Astrocyte of the cerebellum (primary cell): Measurements from ENCODE around the gene LRRC56.

Experiments
- DNase-seq: peaks from one replicate; pipeline ENCODE4 v3.0.0-alpha.2; 2011; ENCODE audit warnings: low read depth
- H3K4me3 ChIP-seq: 2 replicates; pipeline ENCODE4 v1.5.1; 2011; ENCODE audit warnings: mild to moderate bottlenecking, low read depth, low read length, moderate library complexity
- CTCF ChIP-seq: IDR thresholded peaks from 2 replicates; pipeline ENCODE4 v1.5.1; 2012; ENCODE audit warnings: low read length, low read depth, moderate library complexity, mild to moderate bottlenecking; ENCODE audit errors: missing control alignments
- in situ Hi-C: cut with HindIII; loops from 2 replicates; pipeline ENCODE4 v1.10.0; 2017; ENCODE audit warnings: low sequenced_read_pairs

Gene LRRC56

DNA sequence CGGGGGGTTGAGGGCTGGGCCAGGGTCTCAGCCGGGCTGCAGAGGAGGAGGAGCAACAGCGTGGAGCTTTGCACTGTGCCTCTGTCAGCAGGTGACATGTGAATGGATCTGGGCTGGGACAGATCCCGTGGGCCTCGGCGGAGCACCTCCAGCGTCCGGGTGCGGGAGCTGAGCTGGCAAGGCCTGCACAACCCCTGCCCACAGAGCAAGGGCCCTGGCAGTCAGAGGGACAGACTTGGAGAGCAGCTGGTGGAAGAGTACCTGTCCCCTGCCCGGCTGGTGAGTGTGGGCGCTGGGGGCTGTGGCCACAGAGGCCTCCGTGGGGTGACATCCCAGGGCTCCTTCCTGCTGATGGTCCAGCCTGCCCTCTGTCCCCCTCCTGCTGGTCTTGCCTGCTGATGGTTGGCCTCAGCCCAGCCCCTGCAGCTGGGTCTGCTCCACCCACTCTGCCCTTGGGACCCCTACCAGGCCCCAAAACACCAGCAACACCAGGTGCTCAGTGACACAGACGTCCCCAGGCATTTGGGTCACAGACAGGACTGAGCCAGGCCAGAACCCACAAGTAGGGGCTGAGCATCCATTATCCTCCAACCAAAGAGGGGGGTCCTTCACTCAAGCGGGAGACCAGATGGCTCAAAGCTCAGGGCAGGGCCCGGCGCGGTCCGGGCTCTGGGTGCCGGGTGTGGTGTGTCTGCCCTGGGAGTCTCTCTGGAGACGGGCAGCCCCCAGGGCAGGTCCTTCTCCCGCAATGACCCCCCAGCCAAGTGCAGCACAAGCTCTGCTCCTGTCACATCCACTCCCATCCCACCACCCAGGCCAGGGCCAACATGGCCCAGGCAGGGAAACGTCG is 3.5 kb downstream of the LRRC56 start:
- DNase-seq: no peak
- TF ChIP-seq CTCF: no peak
- in situ Hi-C loops: no loop called here
- no peak overlapping the region for H3K4me3 ChIP-seq

- DNase-seq: no peak
- no peak overlapping the region for H3K4me3 ChIP-seq
- in situ Hi-C loops: no loop called here
- no peak for TF ChIP-seq CTCF
Observed at GRCh38 chr11:541433-541885, 4.1 kb downstream of the LRRC56 start.

DNA sequence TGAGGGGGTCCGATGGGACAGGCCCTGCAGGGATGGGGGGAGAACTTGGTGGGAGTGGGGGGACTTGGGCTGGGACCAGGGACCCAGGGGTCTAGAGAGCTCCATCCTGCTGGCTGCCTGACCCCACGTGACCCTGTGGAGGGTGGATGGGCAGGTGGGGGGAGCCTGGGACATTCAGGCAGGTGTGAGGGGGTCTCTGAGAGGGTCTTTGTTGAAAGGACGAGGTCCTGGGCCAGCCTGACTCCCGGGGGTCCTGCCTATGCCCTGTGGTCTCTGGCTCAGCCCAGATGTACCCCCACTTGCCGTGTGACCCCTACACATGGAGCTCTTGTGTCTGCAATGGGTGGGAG is 7.5 kb downstream of the LRRC56 start:
- no peak overlapping the region for H3K4me3 ChIP-seq
- DNase-seq: no peak
- in situ Hi-C loops: no loop called here
- TF ChIP-seq CTCF: no peak

GRCh38 chr11:545171-545570 is 7.8 kb downstream of the LRRC56 start:
- H3K4me3 ChIP-seq: no peak overlapping the region
- DNase-seq: no peak
- in situ Hi-C loops: no loop called here
- TF ChIP-seq CTCF: no peak

- H3K4me3 ChIP-seq: no peak overlapping the region
- in situ Hi-C loops: no loop called here
- DNase-seq: no peak
- TF ChIP-seq CTCF: no peak
Observed at GRCh38 chr11:548700-549603, 11.6 kb downstream of the LRRC56 start.

DNA sequence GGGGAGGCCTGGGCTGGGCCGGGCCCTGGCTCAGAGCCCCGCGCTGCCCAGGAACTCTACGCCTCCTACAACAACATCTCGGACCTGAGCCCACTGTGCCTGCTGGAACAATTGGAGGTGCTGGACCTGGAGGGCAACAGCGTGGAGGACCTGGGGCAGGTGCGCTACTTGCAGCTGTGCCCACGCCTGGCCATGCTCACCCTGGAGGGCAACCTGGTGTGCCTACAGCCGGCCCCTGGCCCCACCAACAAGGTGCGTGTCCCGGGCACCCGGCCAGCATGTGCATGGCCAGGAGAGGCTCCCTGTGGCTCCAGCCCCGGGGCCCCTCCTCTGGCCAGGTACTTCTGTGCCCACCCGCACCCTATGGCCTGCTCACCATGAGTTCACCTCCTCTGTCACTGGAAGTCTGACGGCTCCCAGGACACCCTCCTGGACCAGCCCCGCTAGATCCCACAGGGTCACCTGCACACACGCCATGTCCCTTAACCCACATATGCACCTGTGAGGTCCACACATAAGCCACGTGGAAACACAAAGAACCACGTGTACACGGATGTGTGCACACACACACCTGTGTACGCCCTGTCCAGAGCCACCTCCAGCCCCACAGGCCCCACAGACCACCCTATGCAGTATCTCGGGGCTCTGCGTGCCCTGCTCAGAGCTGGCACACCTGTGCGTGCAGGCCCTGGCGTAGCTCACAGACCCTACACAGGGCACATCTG is 12.9 kb downstream of the LRRC56 start:
- DNase-seq: no peak
- no peak for TF ChIP-seq CTCF
- H3K4me3 ChIP-seq: no peak overlapping the region
- in situ Hi-C loops: no loop called here
